ENCODE data around the gene ZNF536.

The ZNF536 gene

GRCh38 chr19:30452931-30453330 lies 80.7 kb downstream of the ZNF536 start:
- no peak for DNase-seq (ENCODE audit: low read depth in 1 of 2, low spot score in 1 of 2)
- TF ChIP-seq REST (IDR thresholded peaks at IDR 0.05; ENCODE audit: insufficient replicate concordance, low read depth) (no peak), POLR2AphosphoS5 (IDR thresholded peaks at IDR 0.05; ENCODE audit: low read depth) (no peak), GABPA (IDR thresholded peaks at IDR 0.05; ENCODE audit: low read depth) (no peak), CTCF (IDR thresholded peaks at IDR 0.05; ENCODE audit: insufficient read depth, low read length) (no peak)
- no peak overlapping the region for H3K4me3 ChIP-seq (replicated peaks; ENCODE audit: insufficient read depth, low read length)
- H3K27me3 ChIP-seq (ENCODE audit: insufficient read depth, poor library complexity, severe bottlenecking): no peaks in the 10 kb centered on the region
- H3K27ac ChIP-seq (replicated peaks): no peak overlapping the region

GRCh38 chr19:30453743-30454142 lies 81.6 kb downstream of the ZNF536 start:
- TF ChIP-seq CTCF (IDR thresholded peaks at IDR 0.05; ENCODE audit: insufficient read depth, low read length) (no peak), GABPA (IDR thresholded peaks at IDR 0.05; ENCODE audit: low read depth) (no peak), POLR2AphosphoS5 (IDR thresholded peaks at IDR 0.05; ENCODE audit: low read depth) (no peak), SPI1 (IDR thresholded peaks at IDR 0.05; ENCODE audit: borderline replicate concordance, low read depth) (no peak), REST (IDR thresholded peaks at IDR 0.05; ENCODE audit: insufficient replicate concordance, low read depth) (no peak)

GRCh38 chr19:30455881-30456280 lies 83.7 kb downstream of the ZNF536 start:
- Histone ChIP-seq H3K4me3 (replicated peaks; ENCODE audit: insufficient read depth, low read length) (no peak overlapping the region), H3K27me3 (ENCODE audit: insufficient read depth, poor library complexity, severe bottlenecking) (no peaks in the 10 kb centered on the region), H3K27ac (replicated peaks) (no peak overlapping the region)
- no peak for DNase-seq (ENCODE audit: low read depth in 1 of 2, low spot score in 1 of 2)
- TF ChIP-seq CTCF (IDR thresholded peaks at IDR 0.05; ENCODE audit: insufficient read depth, low read length) (no peak), SPI1 (IDR thresholded peaks at IDR 0.05; ENCODE audit: borderline replicate concordance, low read depth) (no peak), GABPA (IDR thresholded peaks at IDR 0.05; ENCODE audit: low read depth) (no peak), REST (IDR thresholded peaks at IDR 0.05; ENCODE audit: insufficient replicate concordance, low read depth) (no peak), POLR2AphosphoS5 (IDR thresholded peaks at IDR 0.05; ENCODE audit: low read depth) (no peak)

More at GRCh38 chr19:30453743-30454142, 81.6 kb downstream of the ZNF536 start:
- Histone ChIP-seq H3K27me3 (ENCODE audit: insufficient read depth, poor library complexity, severe bottlenecking) (no peaks in the 10 kb centered on the region), H3K4me3 (replicated peaks; ENCODE audit: insufficient read depth, low read length) (no peak overlapping the region), H3K27ac (replicated peaks) (no peak overlapping the region)
- no peak for DNase-seq (ENCODE audit: low read depth in 1 of 2, low spot score in 1 of 2)

Data from HL-60 (cell line).